SK-N-SH (cell line): Measurements from ENCODE around the gene RBM47. TPM values are rescaled to one million over a fixed set of nuclear protein-coding genes. Genes with fewer than 3 reads are reported as not detected.

Experiments used
- CTCF ChIA-PET: fragments of 300-600, 350-600 bp; formaldehyde crosslinking; extraction: SDS; loops from one replicate; lab custom pipeline; 2021; lab: Yijun Ruan, JAX
- POLR2A ChIA-PET: fragments of 350-600 bp; sonication (Branson Sonifier 250); formaldehyde crosslinking; extraction: SDS; loops from one replicate; lab custom pipeline; 2020; ENCODE audit warnings: antibody characterized with exemption, inconsistent platforms; lab: Yijun Ruan, JAX
- DNase-seq: peaks from one replicate; pipeline ENCODE4 v3.0.0; 2012
- H2AFZ ChIP-seq: fragments of 200-600 bp; sonication (generic); 2 replicates; pipeline ENCODE4 v1.8.1; 2016; ENCODE audit warnings: antibody characterized with exemption, mild to moderate bottlenecking, low read depth
- H3F3A ChIP-seq: fragments of 200-600 bp; sonication (generic); replicated peaks from 2 replicates; pipeline ENCODE3; 2016; ENCODE audit warnings: antibody characterized with exemption, mild to moderate bottlenecking; ENCODE audit not compliant: insufficient read depth
- H3K27ac ChIP-seq, 2 experiments: fragments of 200-500 bp in 1 of 2; fragments of 200-600 bp in 1 of 2; sonication (Bioruptor generic) in 1 of 2; sonication (generic), shearing (Covaris generic) in 1 of 2; 2 replicates each; pipeline versions ENCODE4 v1.5.1 to v1.6.1; 2014 to 2016; ENCODE audit warnings: low read depth in 2 of 2, inconsistent platforms in 1 of 2, low read length in 1 of 2, mild to moderate bottlenecking in 1 of 2, mixed read lengths in 1 of 2
- H3K27me3 ChIP-seq: fragments of 200-600 bp; sonication (generic), shearing (Covaris generic); 2 replicates; pipeline ENCODE4 v1.6.1; 2016; ENCODE audit warnings: mixed run types; ENCODE audit not compliant: insufficient read depth
- H3K36me3 ChIP-seq, 2 experiments: fragments of 200-500 bp in 1 of 2; fragments of 200-600 bp in 1 of 2; sonication (Bioruptor generic) in 1 of 2; sonication (generic) in 1 of 2; replicated peaks in 1 of 2; 2 replicates each; pipeline versions ENCODE3 to v1.5.1; 2014 to 2016; ENCODE audit warnings: low read length in 1 of 2, mild to moderate bottlenecking in 1 of 2; ENCODE audit not compliant: insufficient read depth in 2 of 2, control insufficient read depth in 1 of 2
- H3K4me1 ChIP-seq, 2 experiments: fragments of 200-500 bp in 1 of 2; fragments of 200-600 bp in 1 of 2; sonication (Bioruptor generic) in 1 of 2; sonication (generic), shearing (Covaris generic) in 1 of 2; 2 replicates each; pipeline versions ENCODE4 v1.5.1 to v1.6.1; 2014 to 2016; ENCODE audit warnings: low read depth in 1 of 2, low read length in 1 of 2, mixed run types in 1 of 2; ENCODE audit not compliant: insufficient read depth in 2 of 2, control insufficient read depth in 1 of 2
- H3K4me2 ChIP-seq: fragments of 200-600 bp; sonication (generic), shearing (Covaris generic); 2 replicates; pipeline ENCODE4 v1.6.1; 2017; ENCODE audit warnings: mixed run types
- H3K4me3 ChIP-seq, 2 experiments: fragments of 200-500 bp in 1 of 2; fragments of 200-600 bp in 1 of 2; sonication (Bioruptor generic) in 1 of 2; sonication (generic), shearing (Covaris generic) in 1 of 2; 2 replicates each; pipeline versions ENCODE4 v1.5.1 to v1.8.1; 2014 to 2016; ENCODE audit warnings: low read depth in 2 of 2, inconsistent platforms in 1 of 2, low read length in 1 of 2, mild to moderate bottlenecking in 1 of 2, mixed read lengths in 1 of 2, moderate library complexity in 1 of 2
- H3K79me2 ChIP-seq: fragments of 200-600 bp; sonication (generic); 2 replicates; pipeline ENCODE4 v1.8.1; 2017; ENCODE audit warnings: mild to moderate bottlenecking; ENCODE audit not compliant: insufficient read depth
- H3K9ac ChIP-seq: fragments of 200-600 bp; sonication (generic); 2 replicates; pipeline ENCODE4 v1.6.1; 2017; ENCODE audit warnings: mixed run types
- H3K9me2 ChIP-seq: fragments of 200-600 bp; sonication (generic); 2 replicates; pipeline ENCODE4 v1.6.1; 2017; ENCODE audit warnings: mixed run types
- H3K9me3 ChIP-seq: fragments of 200-600 bp; sonication (generic); 2 replicates; pipeline ENCODE4 v1.6.1; 2017; ENCODE audit warnings: mixed run types, mild to moderate bottlenecking, moderate library complexity
- H4K20me1 ChIP-seq: fragments of 200-600 bp; sonication (generic); 2 replicates; pipeline ENCODE4 v1.6.1; 2017; ENCODE audit warnings: mild to moderate bottlenecking, mixed run types; ENCODE audit not compliant: insufficient read depth
- ELF1 ChIP-seq: IDR thresholded peaks from 2 replicates; pipeline ENCODE4 v1.4.0; 2012
- EP300 ChIP-seq, 2 experiments: IDR thresholded peaks; 2 replicates each; pipeline versions ENCODE4 v1.4.0 to v1.6.1; 2012; ENCODE audit warnings: borderline replicate concordance in 1 of 2, low read depth in 1 of 2, low read length in 1 of 2
- EZH2phosphoT487 ChIP-seq: fragments of 200-600 bp; sonication (generic); IDR thresholded peaks from 2 replicates; pipeline ENCODE4 v1.6.1; 2017; ENCODE audit warnings: low read depth, mixed run types, mild to moderate bottlenecking, antibody characterized with exemption, moderate library complexity, borderline replicate concordance
- FOXJ3 ChIP-seq: sonication (generic); formaldehyde crosslinking; IDR thresholded peaks from 2 replicates; pipeline ENCODE4 v1.5.1; 2020; ENCODE audit warnings: mild to moderate bottlenecking, missing genetic modification reagents
- FOXM1 ChIP-seq: IDR thresholded peaks from 2 replicates; pipeline ENCODE4 v1.4.0; 2012; ENCODE audit warnings: low read depth, mild to moderate bottlenecking
- JUND ChIP-seq: IDR thresholded peaks from 2 replicates; pipeline ENCODE4 v1.4.0; 2012
- MEF2A ChIP-seq: IDR thresholded peaks from 2 replicates; pipeline ENCODE4 v1.4.0; 2012; ENCODE audit warnings: low read depth, borderline replicate concordance
- POLR2AphosphoS5 ChIP-seq: IDR thresholded peaks from 2 replicates; pipeline ENCODE4 v1.6.1; 2012; ENCODE audit warnings: low read depth, low read length
- SMC3 ChIP-seq: IDR thresholded peaks from 2 replicates; pipeline ENCODE4 v1.6.1; 2012; ENCODE audit warnings: low read depth, low read length, improper control_type of control experiment
- TAF1 ChIP-seq: IDR thresholded peaks from 2 replicates; pipeline ENCODE4 v1.6.1; 2012; ENCODE audit warnings: low read depth, mild to moderate bottlenecking, low read length, moderate library complexity, borderline replicate concordance
- TEAD4 ChIP-seq: IDR thresholded peaks from 2 replicates; pipeline ENCODE4 v1.4.0; 2012; ENCODE audit warnings: mild to moderate bottlenecking, borderline replicate concordance; ENCODE audit not compliant: insufficient read depth
- WGBS: methylation state at CpG from one replicate; pipeline ENCODE4 v1.1.6; 2017; ENCODE audit warnings: low lambda C conversion rate; 5-methylcytosine and 5-hydroxymethylcytosine counted together
- polyA plus RNA-seq, 3 experiments: library from polyadenylated mRNA; depleted of rRNA; stranded (reverse); fragments of >200 nt; gene quantifications; 2 replicates each; pipeline ENCODE4 v1.2.3, GENCODE V29; 2012
- TF ChIP-seq, protein P1 (sequence below): IDR thresholded peaks from 2 replicates; pipeline ENCODE4 v1.4.0; 2012; ENCODE audit warnings: low read depth
- TF ChIP-seq, protein P2 (sequence below): IDR thresholded peaks from 2 replicates; pipeline ENCODE4 v1.4.0; 2012; ENCODE audit warnings: low read depth, borderline replicate concordance
- TF ChIP-seq, protein P3 (sequence below): IDR thresholded peaks from 2 replicates; pipeline ENCODE4; 2012
- TF ChIP-seq, protein P4 (sequence below): IDR thresholded peaks from 2 replicates; pipeline ENCODE4 v1.4.0; 2012; ENCODE audit warnings: low read depth, borderline replicate concordance
- TF ChIP-seq, protein P5 (sequence below): IDR thresholded peaks from 2 replicates; pipeline ENCODE4 v1.6.1; 2012; ENCODE audit warnings: mild to moderate bottlenecking, low read depth, low read length, moderate library complexity

Gene RBM47
- polyA plus RNA-seq, 1 of the 3 experiments (the other 2 are of a cell fraction), result 6.8 TPM

DNA sequence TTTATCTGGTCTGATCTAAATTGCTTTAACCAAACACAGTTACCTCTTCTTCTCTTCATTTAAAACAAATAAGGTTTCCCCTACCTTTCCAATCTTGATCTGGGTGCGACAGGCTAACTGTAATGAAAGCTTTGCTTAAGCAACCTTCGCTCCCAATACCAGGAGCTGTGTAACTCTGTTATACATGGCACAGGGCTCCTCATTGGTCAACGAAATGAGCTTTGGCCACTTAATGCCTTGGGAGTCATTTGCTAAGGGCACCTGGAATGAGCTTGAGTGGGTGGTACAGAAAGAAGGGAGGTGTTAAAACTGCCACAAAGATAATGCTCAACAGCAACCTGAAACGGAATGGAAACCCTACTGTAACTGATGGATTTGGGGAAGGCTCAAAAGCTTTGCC lies 154.1 kb downstream of the RBM47 start:
- H3K9ac ChIP-seq, result no peak overlapping the region
- H3K9me2 ChIP-seq, result no peaks in the 10 kb centered on the region
- H3K4me1 ChIP-seq, result no peaks in the 10 kb centered on the region
- H3F3A ChIP-seq, result peaks cover 4% of the 10 kb centered on the region
- DNase-seq, result no peak
- H3K4me2 ChIP-seq, result no peak overlapping the region
- H2AFZ ChIP-seq, result no peak overlapping the region
- WGBS, result 91% methylated on average over 4 of the region's 4 CpGs
- no peak overlapping the region for H3K27ac ChIP-seq
- no peaks in the 10 kb centered on the region for H3K27me3 ChIP-seq
- no peaks in the 10 kb centered on the region for H3K36me3 ChIP-seq
- CTCF ChIA-PET, result no interaction called here
- POLR2A ChIA-PET, result no interaction called here
- no peaks in the 10 kb centered on the region for H3K9me3 ChIP-seq
- TF ChIP-seq, protein P1, sequence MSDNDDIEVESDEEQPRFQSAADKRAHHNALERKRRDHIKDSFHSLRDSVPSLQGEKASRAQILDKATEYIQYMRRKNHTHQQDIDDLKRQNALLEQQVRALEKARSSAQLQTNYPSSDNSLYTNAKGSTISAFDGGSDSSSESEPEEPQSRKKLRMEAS, result no peak
- TF ChIP-seq FOXJ3, result no peak
- no peak for TF ChIP-seq MEF2A
- no peak for TF ChIP-seq ELF1
- TF ChIP-seq, protein P2, sequence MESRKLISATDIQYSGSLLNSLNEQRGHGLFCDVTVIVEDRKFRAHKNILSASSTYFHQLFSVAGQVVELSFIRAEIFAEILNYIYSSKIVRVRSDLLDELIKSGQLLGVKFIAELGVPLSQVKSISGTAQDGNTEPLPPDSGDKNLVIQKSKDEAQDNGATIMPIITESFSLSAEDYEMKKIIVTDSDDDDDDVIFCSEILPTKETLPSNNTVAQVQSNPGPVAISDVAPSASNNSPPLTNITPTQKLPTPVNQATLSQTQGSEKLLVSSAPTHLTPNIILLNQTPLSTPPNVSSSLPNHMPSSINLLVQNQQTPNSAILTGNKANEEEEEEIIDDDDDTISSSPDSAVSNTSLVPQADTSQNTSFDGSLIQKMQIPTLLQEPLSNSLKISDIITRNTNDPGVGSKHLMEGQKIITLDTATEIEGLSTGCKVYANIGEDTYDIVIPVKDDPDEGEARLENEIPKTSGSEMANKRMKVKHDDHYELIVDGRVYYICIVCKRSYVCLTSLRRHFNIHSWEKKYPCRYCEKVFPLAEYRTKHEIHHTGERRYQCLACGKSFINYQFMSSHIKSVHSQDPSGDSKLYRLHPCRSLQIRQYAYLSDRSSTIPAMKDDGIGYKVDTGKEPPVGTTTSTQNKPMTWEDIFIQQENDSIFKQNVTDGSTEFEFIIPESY, result no peak
- TF ChIP-seq TAF1, result no peak
- no peak for TF ChIP-seq POLR2AphosphoS5
- no peak for TF ChIP-seq EP300 (IDR thresholded peaks at IDR 0.05; ENCODE audit: borderline replicate concordance in 1 of 2, low read depth in 1 of 2, low read length in 1 of 2)
- TF ChIP-seq, protein P3, sequence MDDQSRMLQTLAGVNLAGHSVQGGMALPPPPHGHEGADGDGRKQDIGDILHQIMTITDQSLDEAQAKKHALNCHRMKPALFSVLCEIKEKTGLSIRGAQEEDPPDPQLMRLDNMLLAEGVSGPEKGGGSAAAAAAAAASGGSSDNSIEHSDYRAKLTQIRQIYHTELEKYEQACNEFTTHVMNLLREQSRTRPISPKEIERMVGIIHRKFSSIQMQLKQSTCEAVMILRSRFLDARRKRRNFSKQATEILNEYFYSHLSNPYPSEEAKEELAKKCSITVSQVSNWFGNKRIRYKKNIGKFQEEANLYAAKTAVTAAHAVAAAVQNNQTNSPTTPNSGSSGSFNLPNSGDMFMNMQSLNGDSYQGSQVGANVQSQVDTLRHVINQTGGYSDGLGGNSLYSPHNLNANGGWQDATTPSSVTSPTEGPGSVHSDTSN, result no peak
- TF ChIP-seq TEAD4, result no peak
- no peak for TF ChIP-seq EZH2phosphoT487
- TF ChIP-seq, protein P4, sequence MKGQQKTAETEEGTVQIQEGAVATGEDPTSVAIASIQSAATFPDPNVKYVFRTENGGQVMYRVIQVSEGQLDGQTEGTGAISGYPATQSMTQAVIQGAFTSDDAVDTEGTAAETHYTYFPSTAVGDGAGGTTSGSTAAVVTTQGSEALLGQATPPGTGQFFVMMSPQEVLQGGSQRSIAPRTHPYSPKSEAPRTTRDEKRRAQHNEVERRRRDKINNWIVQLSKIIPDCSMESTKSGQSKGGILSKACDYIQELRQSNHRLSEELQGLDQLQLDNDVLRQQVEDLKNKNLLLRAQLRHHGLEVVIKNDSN, result no peak
- no peak for TF ChIP-seq FOXM1
- no peak for TF ChIP-seq JUND
- TF ChIP-seq, protein P5, sequence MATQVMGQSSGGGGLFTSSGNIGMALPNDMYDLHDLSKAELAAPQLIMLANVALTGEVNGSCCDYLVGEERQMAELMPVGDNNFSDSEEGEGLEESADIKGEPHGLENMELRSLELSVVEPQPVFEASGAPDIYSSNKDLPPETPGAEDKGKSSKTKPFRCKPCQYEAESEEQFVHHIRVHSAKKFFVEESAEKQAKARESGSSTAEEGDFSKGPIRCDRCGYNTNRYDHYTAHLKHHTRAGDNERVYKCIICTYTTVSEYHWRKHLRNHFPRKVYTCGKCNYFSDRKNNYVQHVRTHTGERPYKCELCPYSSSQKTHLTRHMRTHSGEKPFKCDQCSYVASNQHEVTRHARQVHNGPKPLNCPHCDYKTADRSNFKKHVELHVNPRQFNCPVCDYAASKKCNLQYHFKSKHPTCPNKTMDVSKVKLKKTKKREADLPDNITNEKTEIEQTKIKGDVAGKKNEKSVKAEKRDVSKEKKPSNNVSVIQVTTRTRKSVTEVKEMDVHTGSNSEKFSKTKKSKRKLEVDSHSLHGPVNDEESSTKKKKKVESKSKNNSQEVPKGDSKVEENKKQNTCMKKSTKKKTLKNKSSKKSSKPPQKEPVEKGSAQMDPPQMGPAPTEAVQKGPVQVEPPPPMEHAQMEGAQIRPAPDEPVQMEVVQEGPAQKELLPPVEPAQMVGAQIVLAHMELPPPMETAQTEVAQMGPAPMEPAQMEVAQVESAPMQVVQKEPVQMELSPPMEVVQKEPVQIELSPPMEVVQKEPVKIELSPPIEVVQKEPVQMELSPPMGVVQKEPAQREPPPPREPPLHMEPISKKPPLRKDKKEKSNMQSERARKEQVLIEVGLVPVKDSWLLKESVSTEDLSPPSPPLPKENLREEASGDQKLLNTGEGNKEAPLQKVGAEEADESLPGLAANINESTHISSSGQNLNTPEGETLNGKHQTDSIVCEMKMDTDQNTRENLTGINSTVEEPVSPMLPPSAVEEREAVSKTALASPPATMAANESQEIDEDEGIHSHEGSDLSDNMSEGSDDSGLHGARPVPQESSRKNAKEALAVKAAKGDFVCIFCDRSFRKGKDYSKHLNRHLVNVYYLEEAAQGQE, result no peak
- no peak for TF ChIP-seq SMC3
- H3K79me2 ChIP-seq, result no peaks in the 10 kb centered on the region
- H3K4me3 ChIP-seq, result no peak overlapping the region
- no peaks in the 10 kb centered on the region for H4K20me1 ChIP-seq
